ENCODE measurements around the gene DNER. TPM values are rescaled to one million over a fixed set of nuclear protein-coding genes. Genes with fewer than 3 reads are reported as not detected.
"Not testable (repeated sequence)": the region's sequence is repeated elsewhere in the genome, so short reads cannot be mapped to it uniquely, and the experiment has no call there.

The DNER gene
- 2.2 TPM for polyA plus RNA-seq (ENCODE audit: insufficient read length)

GRCh38 chr2:229714080-229714735, at the start of gene DNER:
TSS of gene DNER (minus strand) at chr2:229714555. CDS start at chr2:229714423, 132 bp downstream.
- no peak for DNase-seq (ENCODE audit: low read depth)

GRCh38 chr2:229761663-229762062, 47.3 kb upstream of the DNER start:
- DNase-seq (ENCODE audit: low read depth): no peak

- DNase-seq (ENCODE audit: low read depth): not testable (repeated sequence)
These were observed 43.1 kb upstream of the DNER start for GRCh38 chr2:229757462-229757861.

GRCh38 chr2:229752970-229753729, 38.8 kb upstream of the DNER start:
- DNase-seq (ENCODE audit: low read depth): no peak

GRCh38 chr2:229749779-229750178, 35.4 kb upstream of the DNER start:
- no peak for DNase-seq (ENCODE audit: low read depth)

- DNase-seq (ENCODE audit: low read depth): no peak
These were observed 34.6 kb upstream of the DNER start for GRCh38 chr2:229748950-229749349.

- DNase-seq (ENCODE audit: low read depth): not testable (repeated sequence)
These were observed 28.3 kb upstream of the DNER start for GRCh38 chr2:229742691-229743090.

GRCh38 chr2:229740279-229740678, 25.9 kb upstream of the DNER start:
- DNase-seq (ENCODE audit: low read depth): no peak

GRCh38 chr2:229738024-229738625, 23.8 kb upstream of the DNER start:
- DNase-seq (ENCODE audit: low read depth): no peak

- DNase-seq (ENCODE audit: low read depth): no peak
These were observed 20.1 kb upstream of the DNER start for GRCh38 chr2:229734410-229734809.

GRCh38 chr2:229733611-229734245, 19.4 kb upstream of the DNER start:
- no peak for DNase-seq (ENCODE audit: low read depth)

- DNase-seq (ENCODE audit: low read depth): no peak
These were observed 18.5 kb upstream of the DNER start for GRCh38 chr2:229732897-229733296.

GRCh38 chr2:229731916-229732315, 17.6 kb upstream of the DNER start:
- DNase-seq (ENCODE audit: low read depth): no peak

GRCh38 chr2:229731363-229731762, 17.0 kb upstream of the DNER start:
- no peak for DNase-seq (ENCODE audit: low read depth)

- DNase-seq (ENCODE audit: low read depth): no peak
These were observed 14.0 kb upstream of the DNER start for GRCh38 chr2:229728370-229728769.

GRCh38 chr2:229726643-229727042, 12.3 kb upstream of the DNER start:
- no peak for DNase-seq (ENCODE audit: low read depth)

GRCh38 chr2:229725716-229726574, 11.6 kb upstream of the DNER start:
- DNase-seq (ENCODE audit: low read depth): no peak

- DNase-seq (ENCODE audit: low read depth): not testable (repeated sequence)
These were observed 8.8 kb upstream of the DNER start for GRCh38 chr2:229723192-229723591.

- no peak for DNase-seq (ENCODE audit: low read depth)
These were observed 5.7 kb upstream of the DNER start for GRCh38 chr2:229719926-229720647.

- no peak for DNase-seq (ENCODE audit: low read depth)
These were observed 3.7 kb upstream of the DNER start for GRCh38 chr2:229718057-229718456.
